Activated naive CD8-positive, alpha-beta T cell treated with anti-CD3 and anti-CD28 coated beads, Interleukin-2, amount 10 ng/mL, durations not matched to agents 7 days and 5 days (primary cell): ENCODE data around the gene ZBTB47. TPM values are rescaled to one million over a fixed set of nuclear protein-coding genes. Genes with fewer than 3 reads are reported as not detected.

Experiments
- ATAC-seq: fragments of 150-1000 bp; cut with Tn5 transposase; one replicate; pipeline ENCODE4 v1.10.0; 2021; ENCODE audit warnings: low read depth, moderate library complexity
- POLR2A ChIA-PET: fragments of 350-600 bp; sonication (Branson Sonifier 250); formaldehyde crosslinking; loops from one replicate; lab custom pipeline; 2021; ENCODE audit warnings: antibody characterized with exemption; lab: Charles Lee
- DNase-seq: peaks from one replicate; pipeline ENCODE4 v3.0.0; 2021
- H3K27ac Mint-ChIP-seq: one replicate; pipeline ENCODE4 v1.8.0; 2022; ENCODE audit warnings: mild to moderate bottlenecking, mixed read lengths
- H3K27me3 Mint-ChIP-seq: one replicate; pipeline ENCODE4 v1.8.0; 2022; ENCODE audit warnings: mild to moderate bottlenecking, moderate library complexity, mixed read lengths
- H3K36me3 Mint-ChIP-seq: one replicate; pipeline ENCODE4 v1.8.0; 2021; ENCODE audit warnings: mild to moderate bottlenecking, mixed read lengths
- H3K4me1 Mint-ChIP-seq: one replicate; pipeline ENCODE4 v1.8.0; 2021; ENCODE audit warnings: mixed read lengths
- H3K4me3 Mint-ChIP-seq: one replicate; pipeline ENCODE4 v1.8.0; 2022; ENCODE audit warnings: mild to moderate bottlenecking, moderate library complexity, mixed read lengths
- H3K9me3 Mint-ChIP-seq: one replicate; pipeline ENCODE4 v1.8.0; 2021; ENCODE audit warnings: mixed read lengths
- total RNA-seq, 2 experiments: library from RNA; stranded (reverse); gene quantifications; one replicate each; pipeline ENCODE4 v1.2.3, GENCODE V29; 2021

The ZBTB47 gene
- total RNA-seq, 2 experiments from 2014 or later: 1.1 to 1.3 TPM

GRCh38 chr3:42686832-42687650 is 33.5 kb downstream of the ZBTB47 start:
- Mint-ChIP-seq H3K27ac (no peak overlapping the region), H3K27me3 (peaks cover 26% of the 10 kb centered on the region), H3K4me3 (no peak overlapping the region), H3K9me3 (no peaks in the 10 kb centered on the region), H3K36me3 (no peaks in the 10 kb centered on the region), H3K4me1 (peaks cover 2% of the 10 kb centered on the region)
- ATAC-seq: no peak
- peak; percentile 7 for DNase-seq
- POLR2A ChIA-PET: no interaction called here

GRCh38 chr3:42688016-42688415 is 34.5 kb downstream of the ZBTB47 start:
- Mint-ChIP-seq H3K27ac (no peak overlapping the region), H3K9me3 (no peaks in the 10 kb centered on the region), H3K4me1 (peaks cover 2% of the 10 kb centered on the region), H3K36me3 (no peaks in the 10 kb centered on the region), H3K27me3 (peaks cover 21% of the 10 kb centered on the region), H3K4me3 (no peak overlapping the region)
- POLR2A ChIA-PET: no interaction called here
- DNase-seq: no peak
- no peak for ATAC-seq

GRCh38 chr3:42688487-42689420 is 35.3 kb downstream of the ZBTB47 start:
- H3K4me3 Mint-ChIP-seq: no peak overlapping the region
- peaks cover 2% of the 10 kb centered on the region for H3K4me1 Mint-ChIP-seq
- POLR2A ChIA-PET: no interaction called here
- no peak overlapping the region for H3K27ac Mint-ChIP-seq
- DNase-seq (peak; percentile 2), ATAC-seq (no peak)
- H3K9me3 Mint-ChIP-seq: no peaks in the 10 kb centered on the region
- H3K27me3 Mint-ChIP-seq: peaks cover 21% of the 10 kb centered on the region
- H3K36me3 Mint-ChIP-seq: no peaks in the 10 kb centered on the region

- POLR2A ChIA-PET: no interaction called here
- H3K4me3 Mint-ChIP-seq: no peak overlapping the region
- no peak overlapping the region for H3K27ac Mint-ChIP-seq
- H3K27me3 Mint-ChIP-seq: peaks cover 21% of the 10 kb centered on the region
- DNase-seq (no peak), ATAC-seq (no peak)
- H3K4me1 Mint-ChIP-seq: peaks cover 2% of the 10 kb centered on the region
- no peaks in the 10 kb centered on the region for H3K9me3 Mint-ChIP-seq
- no peaks in the 10 kb centered on the region for H3K36me3 Mint-ChIP-seq
Measured at GRCh38 chr3:42689421-42690014, 36.0 kb downstream of the ZBTB47 start.

- H3K9me3 Mint-ChIP-seq: no peaks in the 10 kb centered on the region
- H3K4me1 Mint-ChIP-seq: peaks cover 2% of the 10 kb centered on the region
- DNase-seq (no peak), ATAC-seq (no peak)
- POLR2A ChIA-PET: no interaction called here
- no peaks in the 10 kb centered on the region for H3K36me3 Mint-ChIP-seq
- H3K27ac Mint-ChIP-seq: no peak overlapping the region
- no peak overlapping the region for H3K4me3 Mint-ChIP-seq
- peaks cover 16% of the 10 kb centered on the region for H3K27me3 Mint-ChIP-seq
Measured at GRCh38 chr3:42690191-42690590, 36.7 kb downstream of the ZBTB47 start.

GRCh38 chr3:42690766-42691680 is 37.5 kb downstream of the ZBTB47 start:
- Mint-ChIP-seq H3K36me3 (no peaks in the 10 kb centered on the region), H3K27ac (no peak overlapping the region), H3K9me3 (no peaks in the 10 kb centered on the region), H3K4me3 (no peak overlapping the region), H3K27me3 (peaks cover 13% of the 10 kb centered on the region), H3K4me1 (no peaks in the 10 kb centered on the region)
- no peak for ATAC-seq
- POLR2A ChIA-PET: no interaction called here
- DNase-seq: no peak

GRCh38 chr3:42691816-42692666 is 38.5 kb downstream of the ZBTB47 start:
- ATAC-seq (no peak), DNase-seq (no peak)
- no peak overlapping the region for H3K4me3 Mint-ChIP-seq
- POLR2A ChIA-PET: no interaction called here
- H3K27me3 Mint-ChIP-seq: peaks cover 11% of the 10 kb centered on the region
- H3K27ac Mint-ChIP-seq: no peak overlapping the region
- no peaks in the 10 kb centered on the region for H3K4me1 Mint-ChIP-seq
- no peaks in the 10 kb centered on the region for H3K36me3 Mint-ChIP-seq
- H3K9me3 Mint-ChIP-seq: no peaks in the 10 kb centered on the region

GRCh38 chr3:42692667-42693529 is 39.4 kb downstream of the ZBTB47 start:
- Mint-ChIP-seq H3K36me3 (no peaks in the 10 kb centered on the region), H3K9me3 (no peaks in the 10 kb centered on the region), H3K27ac (no peak overlapping the region), H3K27me3 (peaks cover 6% of the 10 kb centered on the region), H3K4me1 (no peaks in the 10 kb centered on the region), H3K4me3 (no peak overlapping the region)
- ATAC-seq (no peak), DNase-seq (no peak)
- POLR2A ChIA-PET: no interaction called here

GRCh38 chr3:42693530-42693930 is 40.0 kb downstream of the ZBTB47 start:
- Mint-ChIP-seq H3K36me3 (no peaks in the 10 kb centered on the region), H3K4me1 (no peaks in the 10 kb centered on the region), H3K4me3 (no peak overlapping the region), H3K9me3 (no peaks in the 10 kb centered on the region), H3K27me3 (peaks cover 4% of the 10 kb centered on the region), H3K27ac (no peak overlapping the region)
- ATAC-seq (no peak), DNase-seq (no peak)
- POLR2A ChIA-PET: interaction anchor here (0.5 kb wide), 1 partner anchor 129 kb away, joined by 3 read pairs; no protein-coding TSS in a partner anchor

- no peak for DNase-seq
- Mint-ChIP-seq H3K4me3 (no peak overlapping the region), H3K36me3 (no peaks in the 10 kb centered on the region), H3K9me3 (no peaks in the 10 kb centered on the region), H3K27ac (no peak overlapping the region), H3K4me1 (peaks cover 2% of the 10 kb centered on the region), H3K27me3 (peaks cover 4% of the 10 kb centered on the region)
- no peak for ATAC-seq
- POLR2A ChIA-PET: no interaction called here
Measured at GRCh38 chr3:42694366-42694765, 40.9 kb downstream of the ZBTB47 start.
